ENCODE results near the gene DSCAML1. TPM values are rescaled to one million over a fixed set of nuclear protein-coding genes. Genes with fewer than 3 reads are reported as not detected.

Gene DSCAML1
- total RNA-seq, 2 donors from 2014 or later: 0.21 to 0.41 TPM

- no peak for TF ChIP-seq CTCF (IDR thresholded peaks at IDR 0.05)
- Histone ChIP-seq H3K4me3 (no peak overlapping the region), H3K4me1 (ENCODE audit: control insufficient read depth in 1 of 2, low read depth in 2 of 2) (no peaks in the 10 kb centered on the region), H3K36me3 (no peaks in the 10 kb centered on the region), H3K9me3 (no peaks in the 10 kb centered on the region), H3K27me3 (replicated peaks; ENCODE audit: insufficient read depth) (no peaks in the 10 kb centered on the region), H3K27ac (no peak overlapping the region)
- ATAC-seq (ENCODE audit: insufficient number of reproducible peaks, low FRiP score, low read depth) (no peak), DNase-seq (ENCODE audit: low spot score) (no peak)
These were observed 49.1 kb downstream of the DSCAML1 start for GRCh38 chr11:117747892-117748291.

- Histone ChIP-seq H3K36me3 (no peaks in the 10 kb centered on the region), H3K27me3 (replicated peaks; ENCODE audit: insufficient read depth) (no peaks in the 10 kb centered on the region), H3K9me3 (no peaks in the 10 kb centered on the region), H3K27ac (no peak overlapping the region), H3K4me1 (ENCODE audit: control insufficient read depth in 1 of 2, low read depth in 2 of 2) (no peaks in the 10 kb centered on the region), H3K4me3 (no peak overlapping the region)
- DNase-seq (ENCODE audit: low spot score): no peak
- no peak for TF ChIP-seq CTCF (IDR thresholded peaks at IDR 0.05)
- ATAC-seq (ENCODE audit: insufficient number of reproducible peaks, low FRiP score, low read depth): no peak
These were observed 51.7 kb downstream of the DSCAML1 start for GRCh38 chr11:117745346-117745745.

- no peaks in the 10 kb centered on the region for H3K4me1 ChIP-seq (ENCODE audit: control insufficient read depth in 1 of 2, low read depth in 2 of 2)
- H3K9me3 ChIP-seq: no peaks in the 10 kb centered on the region
- no peak overlapping the region for H3K4me3 ChIP-seq
- no peak overlapping the region for H3K27ac ChIP-seq
- DNase-seq (ENCODE audit: low spot score) (no peak), ATAC-seq (ENCODE audit: insufficient number of reproducible peaks, low FRiP score, low read depth) (no peak)
- TF ChIP-seq CTCF (IDR thresholded peaks at IDR 0.05): no peak
- H3K27me3 ChIP-seq (replicated peaks; ENCODE audit: insufficient read depth): no peaks in the 10 kb centered on the region
- H3K36me3 ChIP-seq: no peaks in the 10 kb centered on the region
These were observed 52.4 kb downstream of the DSCAML1 start for GRCh38 chr11:117744471-117745150.

- no peaks in the 10 kb centered on the region for H3K36me3 ChIP-seq
- no peak overlapping the region for H3K4me3 ChIP-seq
- H3K27ac ChIP-seq: no peak overlapping the region
- no peaks in the 10 kb centered on the region for H3K4me1 ChIP-seq (ENCODE audit: control insufficient read depth in 1 of 2, low read depth in 2 of 2)
- TF ChIP-seq CTCF (IDR thresholded peaks at IDR 0.05): no peak
- no peak for DNase-seq (ENCODE audit: low spot score)
- no peaks in the 10 kb centered on the region for H3K27me3 ChIP-seq (replicated peaks; ENCODE audit: insufficient read depth)
- H3K9me3 ChIP-seq: no peaks in the 10 kb centered on the region
- ATAC-seq (ENCODE audit: insufficient number of reproducible peaks, low FRiP score, low read depth): no peak
These were observed 53.7 kb downstream of the DSCAML1 start for GRCh38 chr11:117743121-117743815.

- ATAC-seq (ENCODE audit: insufficient number of reproducible peaks, low FRiP score, low read depth) (no peak), DNase-seq (ENCODE audit: low spot score) (no peak)
- Histone ChIP-seq H3K27ac (no peak overlapping the region), H3K9me3 (no peaks in the 10 kb centered on the region), H3K27me3 (replicated peaks; ENCODE audit: insufficient read depth) (no peaks in the 10 kb centered on the region), H3K36me3 (no peaks in the 10 kb centered on the region), H3K4me1 (ENCODE audit: control insufficient read depth in 1 of 2, low read depth in 2 of 2) (no peaks in the 10 kb centered on the region), H3K4me3 (no peak overlapping the region)
- TF ChIP-seq CTCF (IDR thresholded peaks at IDR 0.05): no peak
These were observed 58.6 kb downstream of the DSCAML1 start for GRCh38 chr11:117738246-117738957.

All from thoracic aorta (tissue), 2 donors.